ENCODE measurements around the gene EGFLAM. TPM values are rescaled to one million over a fixed set of nuclear protein-coding genes. Genes with fewer than 3 reads are reported as not detected.

Gene EGFLAM
- total and polyA plus RNA-seq, 9 of the 15 experiments (the other 6 are each of a cell fraction or from before 2014, with no cell fraction given): 0.09 to 2.5 (median 1.0) TPM

- TF ChIP-seq ZBTB2 (IDR thresholded peaks at IDR 0.05) (no peak), PHB2 (IDR thresholded peaks at IDR 0.05; ENCODE audit: low read depth) (no peak), CHD7 (IDR thresholded peaks at IDR 0.05; ENCODE audit: low read depth, low read length) (no peak), HNRNPH1 (optimal IDR thresholded peaks at IDR 0.05; ENCODE audit: low read depth, low read length) (no peak), E2F4 (CRISPR knock-in tag; IDR thresholded peaks at IDR 0.05; ENCODE audit: low read depth) (no peak), USF2 (CRISPR knock-in tag; IDR thresholded peaks at IDR 0.05) (no peak), RFX7 (CRISPR knock-in tag; IDR thresholded peaks at IDR 0.05) (no peak)
- TF ChIP-seq, protein P1, sequence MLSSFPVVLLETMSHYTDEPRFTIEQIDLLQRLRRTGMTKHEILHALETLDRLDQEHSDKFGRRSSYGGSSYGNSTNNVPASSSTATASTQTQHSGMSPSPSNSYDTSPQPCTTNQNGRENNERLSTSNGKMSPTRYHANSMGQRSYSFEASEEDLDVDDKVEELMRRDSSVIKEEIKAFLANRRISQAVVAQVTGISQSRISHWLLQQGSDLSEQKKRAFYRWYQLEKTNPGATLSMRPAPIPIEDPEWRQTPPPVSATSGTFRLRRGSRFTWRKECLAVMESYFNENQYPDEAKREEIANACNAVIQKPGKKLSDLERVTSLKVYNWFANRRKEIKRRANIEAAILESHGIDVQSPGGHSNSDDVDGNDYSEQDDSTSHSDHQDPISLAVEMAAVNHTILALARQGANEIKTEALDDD (IDR thresholded peaks at IDR 0.05): no peak
Measured at GRCh38 chr5:38393636-38394035, 135.3 kb downstream of the EGFLAM start (continued).

All from K562 (cell line).